GM18909 (cell line): ENCODE measurements around the gene OXER1.

ENCODE experiments used
- ATAC-seq: cut with Tn5 transposase; IDR thresholded peaks from one replicate; pipeline ENCODE4 v1.9.1; 2021; ENCODE audit warnings: mild to moderate bottlenecking; ENCODE audit not compliant: unreplicated experiment, poor library complexity

Gene OXER1, protein sequence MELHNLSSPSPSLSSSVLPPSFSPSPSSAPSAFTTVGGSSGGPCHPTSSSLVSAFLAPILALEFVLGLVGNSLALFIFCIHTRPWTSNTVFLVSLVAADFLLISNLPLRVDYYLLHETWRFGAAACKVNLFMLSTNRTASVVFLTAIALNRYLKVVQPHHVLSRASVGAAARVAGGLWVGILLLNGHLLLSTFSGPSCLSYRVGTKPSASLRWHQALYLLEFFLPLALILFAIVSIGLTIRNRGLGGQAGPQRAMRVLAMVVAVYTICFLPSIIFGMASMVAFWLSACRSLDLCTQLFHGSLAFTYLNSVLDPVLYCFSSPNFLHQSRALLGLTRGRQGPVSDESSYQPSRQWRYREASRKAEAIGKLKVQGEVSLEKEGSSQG

DNA sequence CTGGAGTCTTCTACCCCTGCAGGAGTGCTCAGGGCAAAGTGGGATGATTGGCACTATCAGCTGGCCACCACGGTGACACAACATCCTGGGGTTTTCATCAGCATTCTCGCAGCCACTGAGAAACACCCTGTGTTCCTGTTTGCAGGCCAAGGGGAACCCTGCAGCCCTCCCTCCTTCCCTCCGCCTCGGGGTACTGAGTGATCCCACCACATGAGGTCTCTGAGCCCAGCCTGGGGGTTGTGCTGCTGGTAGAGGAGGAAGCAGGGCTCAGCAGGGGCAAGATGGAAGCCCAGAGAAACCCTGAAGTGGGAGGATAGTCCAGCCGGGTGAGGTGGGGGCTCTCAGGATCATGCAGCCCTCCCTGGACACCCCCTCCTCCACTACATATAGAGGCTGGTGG, at the start of gene OXER1:
TSS of gene OXER1 (minus strand) at position 40 of the 400 bp plus-strand sequence. CDS start 73 bp downstream, outside the sequence.
- no peak for ATAC-seq

DNA sequence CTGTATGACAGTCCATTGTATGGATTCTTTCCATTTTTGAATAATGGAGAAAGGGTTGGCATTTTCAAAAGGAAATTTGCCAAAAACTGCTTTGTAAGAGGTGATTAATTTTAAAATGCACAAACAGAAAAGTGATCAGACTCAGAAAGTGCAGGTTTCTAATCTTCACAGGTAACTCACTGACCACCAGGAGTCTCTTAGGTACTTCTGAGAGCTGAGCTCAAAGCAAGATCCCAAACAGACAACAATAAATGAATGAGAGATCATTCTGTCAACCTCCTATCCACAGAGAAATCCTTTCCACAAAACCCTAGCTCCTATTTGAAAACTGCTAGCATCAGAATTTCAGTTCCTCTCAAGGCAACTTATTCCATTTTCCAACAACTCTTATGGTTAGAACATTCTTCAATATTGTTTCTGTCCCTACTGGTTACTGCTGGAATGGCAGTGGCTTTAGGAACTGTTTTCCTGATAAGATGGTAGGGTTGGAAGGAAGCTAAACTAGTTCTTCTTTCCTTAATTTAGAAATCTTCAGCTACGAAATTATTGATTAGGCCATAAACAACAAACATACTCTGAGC, 49.1 kb upstream of the OXER1 start:
- ATAC-seq = no peak

DNA sequence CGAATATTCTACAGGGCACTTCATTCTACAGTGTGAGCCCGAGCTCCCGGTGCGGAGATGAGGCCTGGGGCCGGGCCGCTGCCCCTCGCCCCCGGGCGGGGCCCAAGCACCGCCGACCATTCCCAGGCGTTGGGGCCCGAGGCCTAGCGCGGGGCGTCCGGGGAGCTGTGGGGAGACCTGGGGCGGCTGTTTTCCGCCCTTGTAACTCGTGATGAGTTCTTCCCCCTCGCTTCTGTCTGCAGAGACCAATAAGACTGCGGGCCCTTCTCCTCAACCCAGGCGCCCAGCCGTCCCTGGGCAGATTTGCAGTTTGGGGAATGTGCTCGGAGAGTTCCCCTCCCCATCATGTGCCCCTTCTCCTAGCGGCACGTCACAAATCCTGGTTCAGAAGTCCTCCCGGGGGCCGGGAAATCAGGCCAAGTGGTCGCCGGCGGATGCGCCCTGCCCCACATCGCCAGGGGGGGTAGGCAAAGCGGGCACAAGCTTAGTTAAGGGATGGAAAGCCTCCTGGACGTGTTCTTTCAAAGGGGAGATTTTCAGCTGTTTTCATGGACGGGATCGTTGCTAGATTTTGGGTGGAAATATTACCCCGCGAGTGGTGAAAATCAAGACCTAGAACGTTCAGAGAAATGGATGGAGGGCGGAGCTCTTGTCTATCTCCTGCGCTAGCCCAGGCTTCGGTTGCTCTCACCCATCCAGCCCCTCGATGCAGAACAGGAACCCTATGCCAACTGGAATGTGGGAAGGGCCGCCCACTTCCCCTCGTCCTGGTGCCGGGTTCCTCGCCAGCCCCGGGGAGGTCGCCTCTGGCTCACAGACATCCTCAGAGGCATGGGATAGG, 47.3 kb upstream of the OXER1 start:
- peak; percentile 10 for ATAC-seq

DNA sequence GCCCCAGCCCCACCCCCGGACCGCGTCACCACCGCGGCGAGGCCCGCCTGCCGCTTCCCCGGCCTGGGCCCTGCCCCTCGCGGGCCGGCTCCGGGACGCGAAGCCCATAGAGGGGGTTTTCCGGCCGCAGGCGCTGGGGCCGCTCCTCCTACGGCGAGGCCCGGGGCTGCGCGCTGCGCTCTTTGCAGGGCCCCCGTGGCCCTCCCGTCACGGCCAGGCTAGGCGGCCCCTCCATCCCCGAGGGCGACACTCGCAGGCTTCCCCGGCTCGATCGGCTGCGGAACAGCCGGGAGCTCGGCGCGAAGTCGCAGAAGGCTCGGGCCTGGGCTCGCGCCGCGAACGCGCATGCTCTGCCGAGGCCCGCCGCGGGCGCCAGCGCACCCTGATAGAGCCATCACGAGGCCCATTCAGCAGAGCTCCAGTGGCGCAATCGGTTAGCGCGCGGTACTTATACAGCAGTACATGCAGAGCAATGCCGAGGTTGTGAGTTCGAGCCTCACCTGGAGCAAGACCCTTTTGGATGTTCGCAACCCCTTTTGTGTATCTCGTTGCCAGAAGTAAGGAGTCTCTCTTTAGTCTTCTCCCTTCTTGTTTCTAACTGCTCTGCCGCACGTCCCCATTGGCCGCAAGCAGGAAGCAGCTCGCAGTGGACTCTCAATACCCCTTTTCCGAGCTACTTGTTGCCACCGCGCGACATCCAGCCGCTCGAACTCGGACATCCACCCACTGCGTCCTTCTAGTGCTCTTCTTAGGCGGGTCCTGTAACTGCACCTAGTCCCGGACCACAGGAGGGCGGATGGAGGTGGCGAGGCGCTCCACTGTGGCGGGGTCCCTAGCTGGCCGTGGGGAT, 46.4 kb upstream of the OXER1 start:
- peak; percentile 76 for ATAC-seq

DNA sequence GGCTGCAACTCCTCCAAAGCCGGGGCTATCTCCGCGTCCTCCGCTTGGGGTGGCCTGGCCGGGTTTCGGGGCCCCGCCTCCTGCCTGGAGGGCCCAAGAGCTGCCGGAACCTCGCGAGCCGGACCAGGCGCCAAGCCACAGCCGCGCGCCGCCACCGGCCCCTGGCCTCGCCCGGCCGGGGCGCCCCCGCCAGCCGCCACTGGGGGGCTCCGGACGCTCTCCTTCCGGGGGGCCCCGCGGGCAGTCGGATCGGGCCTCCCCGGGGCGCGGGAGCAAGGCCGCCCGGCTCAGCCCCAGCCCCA, 45.8 kb upstream of the OXER1 start:
- ATAC-seq = peak; percentile 62

DNA sequence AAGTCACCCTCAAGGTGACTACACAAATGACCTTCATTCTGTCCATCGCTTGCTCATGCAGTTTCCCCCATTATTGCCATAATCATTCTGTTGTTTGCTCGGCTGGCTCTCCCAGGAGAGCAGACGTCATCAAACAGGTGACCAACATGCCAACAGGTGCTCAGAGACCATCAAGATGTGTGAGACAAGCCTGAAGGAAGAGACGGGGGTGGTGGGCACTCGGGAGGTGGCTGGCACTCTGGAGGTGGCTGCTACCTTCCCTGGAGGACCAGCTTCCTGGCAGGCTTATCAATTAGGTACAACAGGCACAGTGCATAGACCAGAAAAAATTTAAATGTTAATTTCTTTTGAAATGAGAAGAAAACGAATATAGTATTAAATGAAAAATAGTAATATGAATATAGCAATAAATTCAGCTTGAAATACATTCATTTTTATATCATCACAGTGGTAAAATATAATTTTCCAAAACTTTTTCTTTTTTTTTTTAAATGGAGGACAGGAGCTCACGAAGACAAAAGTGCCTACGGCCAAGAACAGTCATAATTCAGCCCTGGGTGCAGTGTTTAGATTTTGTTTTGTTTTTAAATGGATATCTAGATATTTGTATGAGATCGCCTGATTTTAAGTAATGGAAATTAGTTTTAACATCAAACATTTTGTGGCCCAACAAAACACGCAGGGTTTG, 45.3 kb upstream of the OXER1 start:
- ATAC-seq = no peak

DNA sequence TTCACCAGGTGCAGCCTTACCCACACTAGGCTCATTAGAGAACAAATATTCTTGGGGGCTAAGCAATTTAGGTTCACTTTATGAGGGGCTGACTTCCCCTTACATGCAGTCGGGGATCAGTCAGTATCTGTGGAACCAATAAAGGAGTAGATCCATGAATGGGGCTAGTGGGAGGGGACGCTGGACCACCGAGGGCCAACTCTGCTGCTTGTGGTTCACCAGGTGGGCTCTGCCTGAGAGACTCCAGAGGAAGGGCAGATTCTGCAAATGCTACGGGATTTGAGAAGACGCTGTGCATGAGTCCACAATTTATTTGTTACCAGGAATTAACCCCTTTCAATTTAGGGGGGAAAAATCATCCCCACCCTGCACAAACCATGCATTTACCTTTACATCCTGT, 44.4 kb upstream of the OXER1 start:
- no peak for ATAC-seq

DNA sequence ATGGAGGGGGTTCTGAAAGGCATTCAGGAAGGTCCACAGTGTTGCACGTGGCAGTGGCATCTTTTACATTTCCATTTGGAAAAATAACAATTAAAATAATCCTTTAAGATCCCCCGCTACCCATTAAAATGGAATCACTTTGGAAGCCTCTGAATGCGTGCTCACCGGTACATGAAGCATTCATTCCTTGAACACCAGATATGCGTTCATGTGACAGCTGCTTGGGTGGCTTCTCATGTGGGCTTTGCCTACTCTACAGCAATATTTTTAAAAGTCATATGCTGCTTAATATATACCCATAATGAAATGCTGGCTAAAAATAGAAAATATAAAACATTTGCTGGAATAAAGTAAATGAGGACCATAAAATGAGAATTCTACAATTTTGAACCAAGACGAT, 42.9 kb upstream of the OXER1 start:
- no peak for ATAC-seq

DNA sequence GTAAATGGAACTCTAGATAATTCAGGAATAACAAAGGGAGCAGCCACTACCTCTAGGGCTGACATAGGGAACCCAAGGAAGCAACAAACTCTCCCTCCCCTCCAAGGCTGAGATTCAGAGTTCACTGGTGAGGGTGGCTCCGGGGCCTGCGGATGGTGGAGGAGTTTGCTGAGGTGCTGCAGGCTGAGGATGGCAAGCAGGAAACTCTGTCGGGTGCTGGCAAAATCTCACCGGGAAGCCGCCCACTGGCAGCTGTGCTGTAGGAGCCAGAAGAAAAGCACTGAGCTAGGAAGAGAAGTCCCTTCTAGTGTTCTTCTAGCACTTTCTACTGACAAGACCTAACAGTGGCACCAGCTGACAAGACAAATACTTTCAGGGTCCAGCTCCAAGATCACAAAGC, 41.0 kb upstream of the OXER1 start:
- no peak for ATAC-seq

DNA sequence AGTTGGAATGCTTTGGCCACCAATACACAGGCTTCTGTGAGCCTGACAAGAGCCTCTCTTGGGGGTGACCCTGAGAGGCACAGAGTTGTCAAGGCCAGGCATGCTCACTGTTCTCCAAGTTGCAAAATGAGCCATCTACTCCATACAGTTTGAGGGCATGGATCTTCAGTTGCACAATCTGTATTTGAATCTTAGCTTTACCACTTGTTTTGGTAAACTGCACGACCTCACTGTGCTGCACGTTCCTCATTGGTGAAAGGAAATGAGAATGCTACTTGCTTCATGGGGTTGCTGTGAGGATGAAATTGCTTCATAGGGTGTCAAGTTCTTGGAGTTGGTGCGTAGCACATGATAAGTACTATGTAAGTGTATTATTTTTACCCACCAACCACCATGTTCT, 40.4 kb upstream of the OXER1 start:
- no peak for ATAC-seq

DNA sequence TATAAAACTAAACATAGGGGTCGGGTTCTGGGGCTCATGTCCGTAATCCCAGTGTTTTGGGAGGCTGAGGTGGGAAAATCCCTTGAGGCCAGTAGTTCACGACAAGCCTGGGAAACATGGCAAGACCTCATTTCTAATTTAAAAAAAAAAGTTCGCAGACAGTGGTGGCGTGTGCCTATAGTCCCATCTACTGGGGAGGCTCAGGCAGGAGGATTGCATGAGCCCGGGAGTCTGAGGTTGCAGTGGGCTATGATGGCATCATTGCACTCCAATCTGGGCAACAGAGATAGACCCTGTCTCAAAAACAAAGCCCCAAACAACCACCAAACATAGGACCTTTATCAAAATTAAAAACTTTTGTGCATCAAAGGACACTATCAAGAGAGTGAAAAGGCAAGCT, 38.2 kb upstream of the OXER1 start:
- ATAC-seq = no peak

DNA sequence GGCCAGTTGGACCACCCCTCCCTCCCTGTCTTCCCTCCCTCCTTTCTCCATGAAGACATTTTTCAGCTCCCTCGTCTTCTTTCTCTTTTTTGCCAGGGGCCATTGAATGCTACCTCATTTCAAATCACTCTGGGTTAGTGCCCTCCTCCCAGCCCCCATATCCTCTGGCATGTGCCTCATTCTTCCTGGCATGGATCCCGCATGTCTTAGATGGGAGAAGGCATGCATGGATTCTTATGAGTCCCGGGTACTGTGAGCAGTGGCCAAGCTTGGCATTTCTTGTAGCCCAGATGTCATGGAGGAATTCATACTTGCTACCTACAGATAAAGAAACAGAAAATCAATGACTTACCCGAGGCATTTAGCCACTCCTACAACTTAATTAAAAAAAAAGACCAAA, 37.4 kb upstream of the OXER1 start:
- ATAC-seq = no peak

DNA sequence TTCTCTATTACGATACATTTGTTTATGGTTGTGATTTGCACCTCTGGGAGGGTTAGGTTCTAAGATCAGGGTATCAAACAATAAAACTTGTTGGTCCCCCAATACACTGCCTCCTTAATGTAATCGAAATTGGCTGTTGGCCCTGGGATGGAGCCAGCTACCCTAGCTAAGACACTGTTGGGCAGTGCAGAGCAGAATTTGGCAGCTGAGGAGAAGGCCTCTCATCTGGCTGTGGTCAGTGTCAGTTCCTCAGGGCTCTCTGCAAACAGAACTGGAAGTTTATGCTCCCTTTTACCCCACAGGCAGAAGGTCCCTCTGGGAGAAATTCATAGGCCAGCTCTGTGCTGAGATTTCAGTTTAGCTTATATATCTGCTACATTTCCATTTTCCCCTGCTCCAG, 37.0 kb upstream of the OXER1 start:
- no peak for ATAC-seq

DNA sequence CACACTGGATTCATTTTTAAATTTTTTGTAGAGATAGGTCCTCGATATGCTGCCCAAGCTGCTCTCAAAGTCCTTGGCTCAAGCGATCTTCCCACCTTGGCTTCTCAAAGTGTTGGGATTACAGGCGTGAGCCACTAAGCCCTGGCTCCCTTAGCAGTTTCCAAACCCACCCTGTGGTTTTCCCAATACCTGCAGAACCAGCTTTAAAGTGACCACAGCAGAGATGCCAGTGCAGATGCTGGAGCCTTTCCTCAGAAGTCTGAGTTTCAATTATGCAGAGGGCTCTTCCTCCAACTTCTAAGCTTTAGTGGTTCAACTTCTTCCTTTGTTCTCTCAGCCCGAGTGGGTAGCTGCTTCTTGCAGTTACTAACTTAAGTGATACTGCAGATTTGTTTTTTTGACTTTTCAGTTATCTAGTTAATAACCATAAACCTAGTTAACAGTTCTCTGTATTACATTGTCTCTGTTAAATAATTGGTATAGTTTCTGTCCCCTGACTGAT, 36.6 kb upstream of the OXER1 start:
- no peak for ATAC-seq

DNA sequence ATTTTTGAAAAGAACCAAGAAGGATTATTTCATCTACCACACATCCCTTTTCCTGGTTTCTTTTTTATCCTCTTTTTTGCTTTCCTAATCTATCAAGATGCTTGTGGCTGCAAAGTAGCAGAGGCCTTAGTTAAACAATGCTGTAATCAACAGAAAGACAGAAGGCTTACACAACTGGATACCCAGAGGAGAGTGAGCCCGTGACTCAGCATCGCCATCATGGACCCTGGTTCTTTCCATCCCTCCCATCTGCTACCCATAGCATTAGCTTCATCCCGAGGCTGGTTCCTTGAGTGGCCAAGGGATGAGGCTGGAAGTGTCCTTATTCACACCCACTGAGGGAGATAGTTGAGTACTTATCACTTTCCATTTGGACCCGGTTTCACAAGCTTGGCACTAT, 35.9 kb upstream of the OXER1 start:
- no peak for ATAC-seq

DNA sequence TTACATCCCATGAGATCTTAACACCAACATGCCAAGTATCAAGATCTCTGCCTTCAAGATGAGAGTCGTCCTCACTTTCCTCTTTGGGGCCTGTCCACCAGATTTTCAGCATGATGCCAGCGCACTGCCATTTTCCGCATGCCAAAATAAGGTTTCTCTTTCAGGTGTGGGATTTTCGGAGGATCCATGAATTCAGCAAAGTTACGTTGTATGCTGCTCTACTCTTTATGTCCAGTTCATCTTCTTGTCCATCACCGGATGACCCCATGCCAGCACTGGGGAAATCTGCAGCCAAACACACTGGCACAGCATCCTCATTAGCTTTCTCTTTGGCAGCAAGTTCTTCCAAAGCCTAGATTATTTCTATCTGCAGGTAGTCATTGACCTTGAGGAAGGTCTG, 33.3 kb upstream of the OXER1 start:
- no peak for ATAC-seq

DNA sequence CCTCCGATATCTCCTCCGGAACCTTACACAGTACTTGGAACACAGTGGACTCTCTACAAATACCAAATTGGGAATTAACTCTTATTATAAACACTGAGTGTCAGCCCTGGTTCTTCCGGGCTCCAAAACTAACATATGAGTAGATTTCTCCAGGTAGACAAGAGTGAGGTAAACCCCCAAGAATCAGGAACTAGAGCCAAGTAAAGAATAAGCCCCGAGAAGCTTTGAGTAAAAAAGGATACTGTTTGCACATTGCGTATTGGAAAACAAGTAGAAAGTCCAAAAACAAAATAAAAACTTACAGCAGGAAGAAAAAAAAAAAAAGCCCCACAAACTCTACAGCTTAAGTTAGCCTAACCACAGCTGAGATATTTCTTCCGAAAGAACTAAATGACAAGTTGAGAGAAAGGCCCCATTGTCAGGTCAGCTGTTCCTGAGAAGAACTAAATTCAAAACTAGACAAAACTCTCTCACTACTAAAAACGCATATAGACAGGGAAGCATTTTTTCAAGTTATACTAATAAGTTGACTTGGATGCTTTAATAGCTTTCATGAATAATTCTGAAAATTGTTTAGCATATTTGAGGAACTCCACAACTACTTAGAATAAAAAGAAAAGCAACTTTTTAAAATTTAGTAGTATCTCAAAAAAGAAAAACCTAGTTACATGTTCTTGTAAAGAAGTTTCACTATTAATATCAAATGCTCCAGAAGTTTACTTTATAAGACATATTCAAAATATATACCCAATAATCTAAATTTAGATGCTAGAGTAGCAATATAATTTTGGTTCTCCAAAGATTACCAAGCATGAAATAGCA, 32.7 kb upstream of the OXER1 start:
- peak; percentile 32 for ATAC-seq

DNA sequence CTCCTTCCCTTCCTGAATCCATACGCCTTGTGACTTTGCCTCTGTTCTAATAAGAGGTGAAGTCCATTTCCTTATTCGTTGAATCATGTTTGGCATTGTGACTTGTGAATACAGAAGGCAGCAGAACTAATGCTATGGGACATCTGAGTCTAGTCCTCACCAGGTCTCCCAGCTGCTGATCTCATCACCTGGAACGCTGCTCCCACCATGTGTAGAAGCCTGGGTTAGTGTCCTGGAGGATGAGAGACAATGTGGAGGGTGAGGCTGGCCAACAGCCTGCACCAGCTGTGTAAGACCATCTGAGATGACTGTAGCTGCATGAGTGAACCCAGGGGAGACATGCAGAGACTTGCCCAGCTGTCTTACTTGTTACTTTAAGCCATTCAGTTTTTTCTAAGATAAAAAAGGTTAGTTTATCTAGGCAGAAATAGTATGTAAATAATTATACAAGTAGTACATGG, 31.9 kb upstream of the OXER1 start:
- ATAC-seq = peak; percentile 47

DNA sequence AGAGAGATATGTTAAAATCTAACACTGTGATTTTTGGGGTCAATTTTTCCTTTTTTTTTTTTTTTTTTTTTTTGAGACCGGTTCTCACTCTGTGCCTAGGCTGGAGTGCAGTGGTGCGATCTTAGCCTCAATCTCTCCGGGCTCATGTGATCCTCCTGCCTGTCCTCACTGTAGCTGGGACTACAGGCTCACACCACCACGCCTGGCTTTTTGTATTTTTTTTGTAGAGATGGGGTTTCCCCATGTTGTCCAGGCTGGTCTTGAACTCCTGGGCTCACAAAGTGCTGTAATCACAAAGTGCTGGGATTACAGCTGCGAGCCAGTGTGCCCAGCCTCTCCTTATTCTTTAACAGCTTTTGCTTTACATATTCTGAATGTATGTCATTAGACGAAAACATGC, 31.3 kb upstream of the OXER1 start:
- no peak for ATAC-seq
